Suppressor macrophage treated with lipopolysaccharide for 1 hour (primary cell): Measurements from ENCODE around the gene FRMPD2.
"Not testable (repeated sequence)": the region's sequence is repeated elsewhere in the genome, so short reads cannot be mapped to it uniquely, and the experiment has no call there.

Source experiments
- DNase-seq, 3 donors: peaks; one replicate each; pipeline ENCODE4 v3.0.0-alpha.2; 2020 to 2022

FRMPD2 gene

GRCh38 chr10:48251525-48252353, 22.8 kb downstream of the FRMPD2 start:
- DNase-seq, result no peak

GRCh38 chr10:48251152-48251524, 23.4 kb downstream of the FRMPD2 start:
- DNase-seq, result no peak

- no peak for DNase-seq
These were observed 24.6 kb downstream of the FRMPD2 start for GRCh38 chr10:48249763-48250351.

- no peak for DNase-seq
These were observed 25.3 kb downstream of the FRMPD2 start for GRCh38 chr10:48249004-48249762.

- DNase-seq, result no peak
These were observed 26.0 kb downstream of the FRMPD2 start for GRCh38 chr10:48248462-48248861.

- no peak for DNase-seq
These were observed 26.8 kb downstream of the FRMPD2 start for GRCh38 chr10:48247680-48248079.

- no peak for DNase-seq
These were observed 28.0 kb downstream of the FRMPD2 start for GRCh38 chr10:48246501-48246900.

GRCh38 chr10:48245977-48246376, 28.5 kb downstream of the FRMPD2 start:
- no peak for DNase-seq

- DNase-seq, result not testable (repeated sequence)
These were observed 30.6 kb downstream of the FRMPD2 start for GRCh38 chr10:48243921-48244320.

GRCh38 chr10:48243487-48243886, 31.0 kb downstream of the FRMPD2 start:
- DNase-seq, result no peak

GRCh38 chr10:48242171-48242904, 32.2 kb downstream of the FRMPD2 start:
- no peak for DNase-seq

- no peak for DNase-seq
These were observed 33.2 kb downstream of the FRMPD2 start for GRCh38 chr10:48241332-48241731.

- no peak for DNase-seq
These were observed 34.3 kb downstream of the FRMPD2 start for GRCh38 chr10:48240196-48240595.

GRCh38 chr10:48239618-48240017, 34.9 kb downstream of the FRMPD2 start:
- no peak for DNase-seq

GRCh38 chr10:48238826-48239520, 35.5 kb downstream of the FRMPD2 start:
- DNase-seq, result no peak

GRCh38 chr10:48237259-48238250, 36.9 kb downstream of the FRMPD2 start:
- DNase-seq, result no peak

- no peak for DNase-seq
These were observed 38.3 kb downstream of the FRMPD2 start for GRCh38 chr10:48236199-48236621.

GRCh38 chr10:48235501-48235900, 39.0 kb downstream of the FRMPD2 start:
- DNase-seq, result no peak

- no peak for DNase-seq
These were observed 39.7 kb downstream of the FRMPD2 start for GRCh38 chr10:48234787-48235186.

- DNase-seq, result no peak
These were observed 40.2 kb downstream of the FRMPD2 start for GRCh38 chr10:48234295-48234694.

GRCh38 chr10:48233559-48234005, 40.9 kb downstream of the FRMPD2 start:
- no peak for DNase-seq
